HCT116 (cell line): ENCODE results near the gene AKR1C4. TPM values are rescaled to one million over a fixed set of nuclear protein-coding genes. Genes with fewer than 3 reads are reported as not detected.

Experiments used
- ATAC-seq: fragments of 200-7000 bp; cut with Tn5 transposase; 2 replicates; pipeline ENCODE4 v1.9.1; 2020; ENCODE audit warnings: mild to moderate bottlenecking, moderate library complexity
- BruUV-seq: library from RNA; stranded (reverse); fragments of 400-500 nt; replicated peaks from 2 replicates; lab custom pipeline; 2021; lab: Mats Ljungman, UMichigan
- CTCF ChIA-PET: fragments of 300-600 bp; sonication (Branson Sonifier 250); formaldehyde crosslinking; loops from one replicate; lab custom pipeline; 2021; ENCODE audit warnings: antibody characterized with exemption; lab: Charles Lee
- POLR2A ChIA-PET: fragments of 300-600, 350-600 bp; sonication (Branson Sonifier 250); formaldehyde crosslinking; loops from one replicate; lab custom pipeline; 2021; ENCODE audit warnings: antibody characterized with exemption; lab: Charles Lee
- RAD21 ChIA-PET, 2 experiments: fragments of 300-600 bp; sonication (Branson Sonifier 250); formaldehyde crosslinking; loops; one replicate each; lab custom pipeline; 2023; ENCODE audit warnings: low total read pairs in 2 of 2; ENCODE audit not compliant: uncharacterized antibody in 2 of 2, unreplicated experiment in 2 of 2, low non-redundant PET in 1 of 2; lab: Charles Lee
- DNase-seq: peaks from one replicate; pipeline ENCODE4 v3.0.0-alpha.2; 2010; ENCODE audit warnings: low read depth, low spot score
- H2AFZ ChIP-seq: fragments of 200-600 bp; shearing (Covaris generic), sonication (generic); 2 replicates; pipeline ENCODE4 v1.6.1; 2017; ENCODE audit warnings: low read depth, mixed run types, mixed read lengths, antibody characterized with exemption, low read length; ENCODE audit not compliant: poor library complexity, severe bottlenecking
- H3K27ac ChIP-seq: 2 replicates; pipeline ENCODE4 v1.5.1; 2012; ENCODE audit warnings: low read depth, low read length
- H3K27me3 ChIP-seq: fragments of 200-600 bp; sonication (generic); 2 replicates; pipeline ENCODE4 v1.6.1; 2016; ENCODE audit warnings: mixed run types, low read length, mixed read lengths; ENCODE audit not compliant: insufficient read depth
- H3K36me3 ChIP-seq, 2 experiments: fragments of 200-500 bp in 1 of 2; fragments of 200-600 bp in 1 of 2; sonication (Bioruptor generic) in 1 of 2; sonication (generic) in 1 of 2; 2 replicates each; pipeline versions ENCODE4 v1.5.1 to v1.6.1; 2014 to 2016; ENCODE audit warnings: low read length in 2 of 2, inconsistent platforms in 1 of 2, mixed read lengths in 1 of 2, mixed run types in 1 of 2; ENCODE audit not compliant: insufficient read depth in 2 of 2, control insufficient read depth in 1 of 2
- H3K4me1 ChIP-seq, 2 experiments: fragments of 200-600 bp in 1 of 2; sonication (generic) in 1 of 2; 2 replicates each; pipeline versions ENCODE4 v1.5.1 to v1.6.1; 2012 to 2017; ENCODE audit warnings: low read length in 2 of 2, inconsistent platforms in 1 of 2, mild to moderate bottlenecking in 1 of 2, mixed read lengths in 1 of 2, mixed run types in 1 of 2, moderate library complexity in 1 of 2; ENCODE audit not compliant: insufficient read depth in 2 of 2, control insufficient read depth in 1 of 2
- H3K4me2 ChIP-seq: fragments of 200-600 bp; sonication (generic); 2 replicates; pipeline ENCODE4 v1.6.1; 2017; ENCODE audit warnings: mixed run types, low read length, mixed read lengths
- H3K4me3 ChIP-seq, 2 experiments: fragments of 200-600 bp in 1 of 2; sonication (generic) in 1 of 2; replicated peaks in 1 of 2; 2 replicates each; pipeline ENCODE4 v1.5.1; 2011 to 2016; ENCODE audit warnings: low read length in 2 of 2, control low read depth in 1 of 2, low read depth in 1 of 2, mild to moderate bottlenecking in 1 of 2, mixed read lengths in 1 of 2, mixed run types in 1 of 2
- H3K79me2 ChIP-seq: fragments of 200-600 bp; sonication (generic); 2 replicates; pipeline ENCODE4 v1.6.1; 2017; ENCODE audit warnings: mild to moderate bottlenecking, mixed run types, low read length, moderate library complexity, mixed read lengths; ENCODE audit not compliant: insufficient read depth
- H3K9ac ChIP-seq: fragments of 200-600 bp; sonication (generic); 2 replicates; pipeline ENCODE4 v1.6.1; 2016; ENCODE audit warnings: low read length, mixed read lengths
- H3K9me2 ChIP-seq: fragments of 200-600 bp; sonication (generic), shearing (Covaris generic); 2 replicates; pipeline ENCODE4 v1.6.1; 2017; ENCODE audit warnings: mixed run types, mild to moderate bottlenecking, moderate library complexity; ENCODE audit not compliant: insufficient read depth
- H3K9me3 ChIP-seq, 2 experiments: fragments of 200-500 bp in 1 of 2; fragments of 200-600 bp in 1 of 2; sonication (Bioruptor generic) in 1 of 2; sonication (generic) in 1 of 2; 2 replicates each; pipeline ENCODE4 v1.6.1; 2014 to 2017; ENCODE audit warnings: low read length in 2 of 2, mixed read lengths in 2 of 2, inconsistent platforms in 1 of 2, low read depth in 1 of 2, mild to moderate bottlenecking in 1 of 2, mixed run types in 1 of 2, moderate library complexity in 1 of 2; ENCODE audit not compliant: control insufficient read depth in 1 of 2, insufficient read depth in 1 of 2
- H4K20me1 ChIP-seq: fragments of 200-600 bp; sonication (generic), shearing (Covaris generic); 2 replicates; pipeline ENCODE4 v1.6.1; 2017; ENCODE audit warnings: mixed run types, mild to moderate bottlenecking, moderate library complexity; ENCODE audit not compliant: insufficient read depth
- CBX3 ChIP-seq: IDR thresholded peaks from 2 replicates; pipeline ENCODE4 v1.6.1; 2012; ENCODE audit warnings: low read depth
- CEBPB ChIP-seq: IDR thresholded peaks from 2 replicates; pipeline ENCODE4 v1.6.1; 2012; ENCODE audit warnings: low read depth
- ELF1 ChIP-seq: IDR thresholded peaks from 2 replicates; pipeline ENCODE4 v1.6.1; 2012; ENCODE audit warnings: low read depth, borderline replicate concordance
- EZH2 ChIP-seq: fragments of 200-600 bp; sonication (generic); IDR thresholded peaks from 2 replicates; pipeline ENCODE4 v1.6.1; 2017; ENCODE audit warnings: antibody characterized with exemption, mixed run types
- EZH2phosphoT487 ChIP-seq: fragments of 200-600 bp; IDR thresholded peaks from 2 replicates; pipeline ENCODE4 v1.6.1; 2018; ENCODE audit warnings: antibody characterized with exemption, borderline replicate concordance
- JUND ChIP-seq: IDR thresholded peaks from 2 replicates; pipeline ENCODE4 v1.6.1; 2012
- POLR2A ChIP-seq: IDR thresholded peaks from 2 replicates; pipeline ENCODE4 v1.7.0; 2011; ENCODE audit warnings: borderline replicate concordance; ENCODE audit not compliant: insufficient read depth, insufficient read length; ENCODE audit errors: extremely low read depth
- RAD21 ChIP-seq: IDR thresholded peaks from 2 replicates; pipeline ENCODE4 v1.6.1; 2012; ENCODE audit warnings: low read depth, mild to moderate bottlenecking
- SIN3A ChIP-seq: IDR thresholded peaks from 2 replicates; pipeline ENCODE4 v1.6.1; 2012; ENCODE audit warnings: low read depth
- SRF ChIP-seq: IDR thresholded peaks from 2 replicates; pipeline ENCODE4 v1.6.1; 2012; ENCODE audit warnings: low read depth
- TCF7L2 ChIP-seq: IDR thresholded peaks from 2 replicates; pipeline ENCODE4 v1.7.0; 2011; ENCODE audit warnings: borderline replicate concordance, inconsistent platforms; ENCODE audit not compliant: insufficient read depth, insufficient read length; ENCODE audit errors: extremely low read depth
- YY1 ChIP-seq: IDR thresholded peaks from 2 replicates; pipeline ENCODE4 v1.6.1; 2011; ENCODE audit warnings: low read length, low read depth, moderate library complexity, mild to moderate bottlenecking; ENCODE audit not compliant: insufficient replicate concordance; ENCODE audit errors: extremely low read depth
- ZFX ChIP-seq: fragments of 450-650 bp; IDR thresholded peaks from 2 replicates; pipeline ENCODE4 v1.6.1; 2017
- ZNF274 ChIP-seq: fragments of 200-500 bp; sonication (Bioruptor generic); IDR thresholded peaks from 2 replicates; pipeline ENCODE4 v1.6.1; 2014; ENCODE audit warnings: mild to moderate bottlenecking, low read depth, low read length, inconsistent platforms
- intact Hi-C: fragments of 100-400 bp; cut with micrococcal nuclease; formaldehyde crosslinking; loops from 2 replicates; pipeline ENCODE4 v1.10.0; 2022
- total RNA-seq: library from RNA; stranded (reverse); gene quantifications from one replicate; pipeline ENCODE4 v1.2.1, GENCODE V29; 2021; ENCODE audit not compliant: unreplicated experiment
- TF ChIP-seq, protein P1 (sequence below): IDR thresholded peaks from 2 replicates; pipeline ENCODE4 v1.6.1; 2012
- TF ChIP-seq, protein P2 (sequence below): IDR thresholded peaks from 2 replicates; pipeline ENCODE4 v1.6.1; 2011; ENCODE audit warnings: mild to moderate bottlenecking, low read length, moderate library complexity; ENCODE audit not compliant: insufficient replicate concordance; ENCODE audit errors: extremely low read depth
- TF ChIP-seq, protein P3 (sequence below): IDR thresholded peaks from 2 replicates; pipeline ENCODE4 v1.6.1; 2012

The AKR1C4 gene
- total RNA-seq, 1 experiment from 2014 or later, result not detected

DNA sequence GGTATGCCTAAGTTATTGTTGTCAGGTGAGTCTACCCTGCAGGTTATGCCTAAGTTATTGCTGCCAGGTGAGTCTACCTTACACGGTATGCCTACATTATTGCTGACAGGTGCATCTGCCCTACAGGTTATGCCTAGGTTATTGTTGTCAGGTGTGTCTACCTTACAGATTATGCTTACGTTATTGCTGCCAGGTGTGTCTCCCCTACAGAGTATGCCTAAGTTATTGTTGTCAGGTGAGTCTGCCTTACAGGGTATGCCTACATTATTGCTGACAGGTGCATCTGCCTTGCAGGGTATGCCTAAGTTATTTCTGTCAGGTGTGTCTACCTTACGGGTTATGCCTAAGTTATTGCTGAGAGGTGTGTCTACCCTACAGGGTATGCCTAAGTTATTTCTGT is 64.2 kb downstream of the AKR1C4 start:
- Histone ChIP-seq H3K4me1 (no peaks in the 10 kb centered on the region), H3K27ac (no peak overlapping the region), H3K9ac (no peak overlapping the region), H3K4me2 (no peak overlapping the region), H3K36me3 (no peaks in the 10 kb centered on the region), H2AFZ (no peak overlapping the region), H3K27me3 (0 out of 2 replicates have a peak, but pooled peaks cover 2% of the 10 kb centered on the region), H4K20me1 (no peaks in the 10 kb centered on the region), H3K4me3 (no peak overlapping the region), H3K79me2 (no peaks in the 10 kb centered on the region), H3K9me2 (no peaks in the 10 kb centered on the region), H3K9me3 (peaks cover 0 to 4% of the 10 kb centered on the region in 2 experiments; a peak in 1 of 4 replicates)
- TF ChIP-seq CEBPB, result no peak
- RAD21 ChIA-PET, result no interaction called here
- POLR2A ChIA-PET, result no interaction called here
- intact Hi-C loops, result no loop called here
- CTCF ChIA-PET, result no interaction called here
- no TSS peak for BruUV-seq
- DNase-seq (no peak), ATAC-seq (no peak)

GRCh38 chr10:5265139-5265538 is 68.5 kb downstream of the AKR1C4 start:
- ChIA-PET POLR2A (no interaction called here), RAD21 (no interaction called here), CTCF (no interaction called here)
- DNase-seq (no peak), ATAC-seq (no peak)
- Histone ChIP-seq H3K79me2 (no peaks in the 10 kb centered on the region), H4K20me1 (no peaks in the 10 kb centered on the region), H3K27me3 (no peaks in the 10 kb centered on the region), H3K4me1 (no peaks in the 10 kb centered on the region), H3K27ac (no peak overlapping the region), H2AFZ (no peak overlapping the region), H3K9me2 (no peaks in the 10 kb centered on the region), H3K4me3 (no peak overlapping the region), H3K36me3 (no peaks in the 10 kb centered on the region), H3K9me3 (peaks cover 0 to 11% of the 10 kb centered on the region in 2 experiments; a peak in 1 of 4 replicates), H3K4me2 (no peak overlapping the region), H3K9ac (no peak overlapping the region)
- no TSS peak for BruUV-seq
- TF ChIP-seq, protein P1, sequence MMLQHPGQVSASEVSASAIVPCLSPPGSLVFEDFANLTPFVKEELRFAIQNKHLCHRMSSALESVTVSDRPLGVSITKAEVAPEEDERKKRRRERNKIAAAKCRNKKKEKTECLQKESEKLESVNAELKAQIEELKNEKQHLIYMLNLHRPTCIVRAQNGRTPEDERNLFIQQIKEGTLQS, result no peak
- TF ChIP-seq EZH2phosphoT487 (no peak), POLR2A (no peak), EZH2 (no peak), CBX3 (no peak), YY1 (no peak), RAD21 (no peak), SIN3A (no peak), ZNF274 (no peak), SRF (no peak), ZFX (no peak), CEBPB (no peak), ELF1 (no peak), JUND (no peak), TCF7L2 (no peak)
- TF ChIP-seq, protein P2, sequence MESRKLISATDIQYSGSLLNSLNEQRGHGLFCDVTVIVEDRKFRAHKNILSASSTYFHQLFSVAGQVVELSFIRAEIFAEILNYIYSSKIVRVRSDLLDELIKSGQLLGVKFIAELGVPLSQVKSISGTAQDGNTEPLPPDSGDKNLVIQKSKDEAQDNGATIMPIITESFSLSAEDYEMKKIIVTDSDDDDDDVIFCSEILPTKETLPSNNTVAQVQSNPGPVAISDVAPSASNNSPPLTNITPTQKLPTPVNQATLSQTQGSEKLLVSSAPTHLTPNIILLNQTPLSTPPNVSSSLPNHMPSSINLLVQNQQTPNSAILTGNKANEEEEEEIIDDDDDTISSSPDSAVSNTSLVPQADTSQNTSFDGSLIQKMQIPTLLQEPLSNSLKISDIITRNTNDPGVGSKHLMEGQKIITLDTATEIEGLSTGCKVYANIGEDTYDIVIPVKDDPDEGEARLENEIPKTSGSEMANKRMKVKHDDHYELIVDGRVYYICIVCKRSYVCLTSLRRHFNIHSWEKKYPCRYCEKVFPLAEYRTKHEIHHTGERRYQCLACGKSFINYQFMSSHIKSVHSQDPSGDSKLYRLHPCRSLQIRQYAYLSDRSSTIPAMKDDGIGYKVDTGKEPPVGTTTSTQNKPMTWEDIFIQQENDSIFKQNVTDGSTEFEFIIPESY, result no peak
- TF ChIP-seq, protein P3, sequence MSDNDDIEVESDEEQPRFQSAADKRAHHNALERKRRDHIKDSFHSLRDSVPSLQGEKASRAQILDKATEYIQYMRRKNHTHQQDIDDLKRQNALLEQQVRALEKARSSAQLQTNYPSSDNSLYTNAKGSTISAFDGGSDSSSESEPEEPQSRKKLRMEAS, result no peak
- intact Hi-C loops, result no loop called here
